B cell (primary cell): Measurements from ENCODE around the gene PACRG. TPM values are rescaled to one million over a fixed set of nuclear protein-coding genes. Genes with fewer than 3 reads are reported as not detected.

Source experiments
- ATAC-seq: fragments of 200-7000 bp; cut with Tn5 transposase; one replicate; pipeline ENCODE4 v1.10.0; 2021; ENCODE audit warnings: low read depth, mild to moderate bottlenecking, moderate number of reproducible peaks, moderate library complexity
- CTCF ChIA-PET: fragments of 350-600 bp; sonication (Branson Sonifier 250); formaldehyde crosslinking; loops from one replicate; lab custom pipeline; 2021; ENCODE audit warnings: antibody characterized with exemption, inconsistent platforms; lab: Charles Lee
- POLR2A ChIA-PET: fragments of 350-600 bp; sonication (Branson Sonifier 250); formaldehyde crosslinking; loops from one replicate; lab custom pipeline; 2021; ENCODE audit warnings: antibody characterized with exemption; lab: Charles Lee
- DNase-seq: peaks from one replicate; pipeline ENCODE4 v3.0.0; 2013
- H2AFZ ChIP-seq: 2 replicates; pipeline ENCODE4 v1.6.1; 2012; ENCODE audit warnings: mild to moderate bottlenecking, low read depth, low read length; ENCODE audit not compliant: insufficient read depth, poor library complexity, severe bottlenecking
- H3K27ac ChIP-seq, 2 donors: 1 replicate in 1 of 2; 2 replicates in 1 of 2; pipeline ENCODE4 v1.5.1; 2012 to 2013; ENCODE audit warnings: low read length in 2 of 2, mild to moderate bottlenecking in 2 of 2, moderate library complexity in 1 of 2
- H3K27me3 ChIP-seq, 4 experiments: fragments of 200-600 bp in 1 of 4; sonication (generic) in 1 of 4; replicated peaks in 1 of 4; 1 replicate in 2 of 4; 2 replicates in 2 of 4; pipeline versions ENCODE4 v1.6.1 to v1.7.0; 2013 to 2016; ENCODE audit warnings: low read length in 3 of 4, mild to moderate bottlenecking in 2 of 4, mixed read lengths in 1 of 4, moderate library complexity in 1 of 4; ENCODE audit not compliant: insufficient read depth in 4 of 4, control insufficient read depth in 3 of 4; ENCODE audit errors: control extremely low read depth in 1 of 4
- H3K36me3 ChIP-seq, 2 experiments: replicated peaks in 1 of 2; 1 replicate in 1 of 2; 2 replicates in 1 of 2; pipeline versions ENCODE4 v1.6.1 to v1.7.1; 2013; ENCODE audit warnings: low read length in 1 of 2; ENCODE audit not compliant: insufficient read depth in 2 of 2, control insufficient read depth in 1 of 2; ENCODE audit errors: control extremely low read depth in 1 of 2, extremely low read depth in 1 of 2
- H3K4me1 ChIP-seq, 2 donors: fragments of 200-600 bp in 1 of 2; sonication (generic) in 1 of 2; 1 replicate in 1 of 2; 2 replicates in 1 of 2; pipeline versions ENCODE4 v1.5.1 to v1.6.1; 2013 to 2017; ENCODE audit warnings: low read length in 2 of 2; ENCODE audit not compliant: control insufficient read depth in 2 of 2, insufficient read depth in 2 of 2
- H3K4me2 ChIP-seq: replicated peaks from 2 replicates; pipeline ENCODE3; 2012; ENCODE audit warnings: mild to moderate bottlenecking, low read depth, low read length; ENCODE audit not compliant: poor library complexity, severe bottlenecking
- H3K4me3 ChIP-seq, 5 experiments: fragments of 200-600 bp in 1 of 5; sonication (generic) in 1 of 5; 1 replicate in 3 of 5; 2 replicates in 2 of 5; pipeline versions ENCODE4 v1.5.1 to v1.7.0; 2011 to 2016; ENCODE audit warnings: low read length in 4 of 5, mild to moderate bottlenecking in 4 of 5, low read depth in 2 of 5, control low read depth in 1 of 5, moderate library complexity in 1 of 5; ENCODE audit not compliant: insufficient read depth in 1 of 5; ENCODE audit errors: control extremely low read depth in 1 of 5, extremely low read depth in 1 of 5
- H3K79me2 ChIP-seq: fragments of 200-600 bp; sonication (generic); one replicate; pipeline ENCODE4 v1.6.0; 2016; ENCODE audit warnings: low read length; ENCODE audit not compliant: control insufficient read depth, insufficient read depth
- H3K9ac ChIP-seq: fragments of 200-600 bp; sonication (generic); 2 replicates; pipeline ENCODE4 v1.6.1; 2017; ENCODE audit warnings: mild to moderate bottlenecking, low read length, moderate library complexity
- H3K9me3 ChIP-seq, 3 donors: one replicate each; pipeline versions ENCODE4 v1.6.1 to v1.7.1; 2013; ENCODE audit warnings: low read length in 2 of 3; ENCODE audit not compliant: control insufficient read depth in 2 of 3, insufficient read depth in 1 of 3; ENCODE audit errors: control extremely low read depth in 1 of 3
- H4K20me1 ChIP-seq: 2 replicates; pipeline ENCODE4 v1.6.0; 2012; ENCODE audit warnings: mild to moderate bottlenecking, low read length; ENCODE audit not compliant: insufficient read depth, control insufficient read depth, poor library complexity, severe bottlenecking
- H3K27ac Mint-ChIP-seq: one replicate; pipeline ENCODE4 v1.8.0; 2021; ENCODE audit warnings: mixed read lengths
- H3K27me3 Mint-ChIP-seq: one replicate; pipeline ENCODE4 v1.8.0; 2021; ENCODE audit warnings: mixed read lengths
- H3K4me1 Mint-ChIP-seq: one replicate; pipeline ENCODE4 v1.8.0; 2021; ENCODE audit warnings: mixed read lengths
- H3K4me3 Mint-ChIP-seq: one replicate; pipeline ENCODE4 v1.8.0; 2021; ENCODE audit warnings: mixed read lengths
- H3K9me3 Mint-ChIP-seq: one replicate; pipeline ENCODE4 v1.8.0; 2022; ENCODE audit warnings: mixed read lengths; ENCODE audit not compliant: insufficient read depth
- EZH2 ChIP-seq: IDR thresholded peaks from 2 replicates; pipeline ENCODE4 v1.6.1; 2012; ENCODE audit warnings: borderline replicate concordance, low read depth, mild to moderate bottlenecking, moderate library complexity, low read length; ENCODE audit not compliant: insufficient read depth, poor library complexity, severe bottlenecking
- WGBS: methylation state at CpG from one replicate; pipeline ENCODE4 v1.1.5; 2013; ENCODE audit warnings: missing lambda C conversion rate; ENCODE audit not compliant: insufficient coverage; 5-methylcytosine and 5-hydroxymethylcytosine counted together
- intact Hi-C: fragments of 100-400 bp; cut with micrococcal nuclease; formaldehyde crosslinking; loops from one replicate; pipeline ENCODE4 v1.10.0; 2022
- polyA plus RNA-seq: library from polyadenylated mRNA; depleted of rRNA; stranded (reverse); fragments of >200 nt; gene quantifications from 2 replicates; pipeline ENCODE4 v1.2.3, GENCODE V29; 2012
- total RNA-seq, 2 donors: library from RNA; stranded (reverse); fragments of 120-200 nt in 1 of 2; gene quantifications; 1 replicate in 1 of 2; 2 replicates in 1 of 2; pipeline versions ENCODE4 v1.2.3 to v1.2.4, GENCODE V29; 2013 to 2022
- TF ChIP-seq, protein P1 (sequence below): fragments of 200-600 bp; IDR thresholded peaks from one replicate; pipeline ENCODE4 v1.8.0; 2022; ENCODE audit warnings: antibody characterized with exemption, mild to moderate bottlenecking

Gene PACRG
- total and polyA plus RNA-seq, 2 donors (not counting 1 experiment from before 2014, with no cell fraction given) = not detected

- Histone ChIP-seq H4K20me1 (no peaks in the 10 kb centered on the region), H3K9ac (no peak overlapping the region), H3K79me2 (no peaks in the 10 kb centered on the region), H2AFZ (no peak overlapping the region), H3K4me2 (no peak overlapping the region), H3K27ac (no peak overlapping the region), H3K4me1 (no peaks in the 10 kb centered on the region), H3K36me3 (no peaks in the 10 kb centered on the region), H3K27me3 (no peaks in the 10 kb centered on the region), H3K4me3 (no peak overlapping the region), H3K9me3 (no peaks in the 10 kb centered on the region)
- TF ChIP-seq, protein P1, sequence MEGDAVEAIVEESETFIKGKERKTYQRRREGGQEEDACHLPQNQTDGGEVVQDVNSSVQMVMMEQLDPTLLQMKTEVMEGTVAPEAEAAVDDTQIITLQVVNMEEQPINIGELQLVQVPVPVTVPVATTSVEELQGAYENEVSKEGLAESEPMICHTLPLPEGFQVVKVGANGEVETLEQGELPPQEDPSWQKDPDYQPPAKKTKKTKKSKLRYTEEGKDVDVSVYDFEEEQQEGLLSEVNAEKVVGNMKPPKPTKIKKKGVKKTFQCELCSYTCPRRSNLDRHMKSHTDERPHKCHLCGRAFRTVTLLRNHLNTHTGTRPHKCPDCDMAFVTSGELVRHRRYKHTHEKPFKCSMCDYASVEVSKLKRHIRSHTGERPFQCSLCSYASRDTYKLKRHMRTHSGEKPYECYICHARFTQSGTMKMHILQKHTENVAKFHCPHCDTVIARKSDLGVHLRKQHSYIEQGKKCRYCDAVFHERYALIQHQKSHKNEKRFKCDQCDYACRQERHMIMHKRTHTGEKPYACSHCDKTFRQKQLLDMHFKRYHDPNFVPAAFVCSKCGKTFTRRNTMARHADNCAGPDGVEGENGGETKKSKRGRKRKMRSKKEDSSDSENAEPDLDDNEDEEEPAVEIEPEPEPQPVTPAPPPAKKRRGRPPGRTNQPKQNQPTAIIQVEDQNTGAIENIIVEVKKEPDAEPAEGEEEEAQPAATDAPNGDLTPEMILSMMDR = no peak
- TF ChIP-seq EZH2 = no peak
- 98% methylated on average over 14 of the region's 14 CpGs for WGBS
- intact Hi-C loops = no loop called here
- POLR2A ChIA-PET = no interaction called here
- CTCF ChIA-PET = no interaction called here
- Mint-ChIP-seq H3K9me3 (no peaks in the 10 kb centered on the region), H3K27me3 (no peaks in the 10 kb centered on the region), H3K4me3 (no peak overlapping the region), H3K4me1 (no peaks in the 10 kb centered on the region), H3K27ac (no peak overlapping the region)
- no peak for DNase-seq
- ATAC-seq = no peak
Measured at GRCh38 chr6:163186527-163186926, 458.8 kb downstream of the PACRG start.

DNA sequence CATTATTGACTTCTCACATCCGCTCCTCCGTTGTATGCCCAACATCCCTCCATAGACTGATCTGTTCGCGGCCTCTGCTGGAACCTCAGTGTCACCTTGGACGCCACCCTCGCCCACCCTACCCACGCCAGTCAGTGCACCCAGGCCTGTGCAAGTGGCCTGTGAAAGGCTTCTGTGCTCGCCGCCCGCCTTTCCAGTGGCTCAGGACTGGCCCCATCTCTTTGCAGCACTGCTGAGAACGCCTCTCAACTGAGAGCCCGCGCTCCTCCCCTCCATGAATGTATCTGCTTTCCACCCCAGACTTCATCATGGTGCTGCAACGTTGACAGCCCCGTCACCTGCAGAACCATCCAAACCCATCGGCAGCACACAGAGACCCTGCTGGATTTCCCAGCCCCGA lies 459.4 kb downstream of the PACRG start:
- no peaks in the 10 kb centered on the region for H3K79me2 ChIP-seq
- 93% methylated on average over 17 of the region's 17 CpGs for WGBS
- Mint-ChIP-seq H3K27me3 (no peaks in the 10 kb centered on the region), H3K9me3 (no peaks in the 10 kb centered on the region), H3K4me1 (no peaks in the 10 kb centered on the region), H3K27ac (no peak overlapping the region), H3K4me3 (no peak overlapping the region)
- no peaks in the 10 kb centered on the region for H3K9me3 ChIP-seq
- no peak overlapping the region for H3K4me3 ChIP-seq
- no peak overlapping the region for H3K9ac ChIP-seq
- H3K27ac ChIP-seq = no peak overlapping the region
- H3K27me3 ChIP-seq = no peaks in the 10 kb centered on the region
- H3K4me1 ChIP-seq = no peaks in the 10 kb centered on the region
- no peaks in the 10 kb centered on the region for H3K36me3 ChIP-seq
- H4K20me1 ChIP-seq = no peaks in the 10 kb centered on the region
- ATAC-seq = no peak
- TF ChIP-seq EZH2 = no peak
- TF ChIP-seq, protein P1 = no peak
- H3K4me2 ChIP-seq = no peak overlapping the region
- intact Hi-C loops = no loop called here
- H2AFZ ChIP-seq = no peak overlapping the region
- DNase-seq = no peak
- POLR2A ChIA-PET = no interaction called here
- CTCF ChIA-PET = interaction anchor here (1.3 kb wide), 1 partner anchor 16 kb away, joined by 4 read pairs; no protein-coding TSS in a partner anchor
